Activated naive CD4-positive, alpha-beta T cell treated with anti-CD3 and anti-CD28 coated beads, Interleukin-2, amount 10 ng/mL, durations not matched to agents 7 days and 5 days (primary cell): ENCODE data around the gene ACSS2.

Source experiments
- CTCF ChIA-PET: fragments of 350-600 bp; sonication (Branson Sonifier 250); formaldehyde crosslinking; loops from one replicate; lab custom pipeline; 2021; ENCODE audit warnings: antibody characterized with exemption; lab: Charles Lee
- DNase-seq: peaks from one replicate; pipeline ENCODE4 v3.0.0-alpha.2; 2020
- H3K27ac Mint-ChIP-seq: one replicate; pipeline ENCODE4 v1.8.0; 2021; ENCODE audit warnings: mild to moderate bottlenecking, moderate library complexity, mixed read lengths
- H3K27me3 Mint-ChIP-seq: one replicate; pipeline ENCODE4 v1.8.0; 2021; ENCODE audit warnings: mild to moderate bottlenecking, mixed read lengths
- H3K36me3 Mint-ChIP-seq: one replicate; pipeline ENCODE4 v1.8.0; 2021; ENCODE audit warnings: mixed read lengths
- H3K4me1 Mint-ChIP-seq: one replicate; pipeline ENCODE4 v1.8.0; 2021; ENCODE audit warnings: mixed read lengths
- H3K4me3 Mint-ChIP-seq: one replicate; pipeline ENCODE4 v1.8.0; 2021; ENCODE audit warnings: mild to moderate bottlenecking, moderate library complexity, mixed read lengths
- H3K9me3 Mint-ChIP-seq: one replicate; pipeline ENCODE4 v1.8.0; 2021; ENCODE audit warnings: mixed read lengths

The ACSS2 gene

GRCh38 chr20:34971561-34972235 lies 95.3 kb downstream of the ACSS2 start:
- Mint-ChIP-seq H3K9me3 (no peaks in the 10 kb centered on the region), H3K4me1 (no peaks in the 10 kb centered on the region), H3K27ac (no peak overlapping the region), H3K27me3 (peaks cover 24% of the 10 kb centered on the region), H3K36me3 (no peaks in the 10 kb centered on the region), H3K4me3 (no peak overlapping the region)
- CTCF ChIA-PET, result interaction anchor here (0.7 to 1.4 kb wide), 3 partner anchors 97 to 473 kb away, joined by 3 to 6 read pairs (median 3); no protein-coding TSS in a partner anchor
- no peak for DNase-seq

- Mint-ChIP-seq H3K4me1 (no peaks in the 10 kb centered on the region), H3K4me3 (no peak overlapping the region), H3K27ac (no peak overlapping the region), H3K27me3 (peaks cover 29% of the 10 kb centered on the region), H3K36me3 (no peaks in the 10 kb centered on the region), H3K9me3 (no peaks in the 10 kb centered on the region)
- no peak for DNase-seq
- CTCF ChIA-PET, result interaction anchor here (1.8 kb wide), 1 partner anchor 100 kb away, joined by 5 read pairs; no protein-coding TSS in a partner anchor
Observed at GRCh38 chr20:34974246-34974645, 97.8 kb downstream of the ACSS2 start.

- Mint-ChIP-seq H3K36me3 (no peaks in the 10 kb centered on the region), H3K27me3 (peaks cover 29% of the 10 kb centered on the region), H3K27ac (no peak overlapping the region), H3K9me3 (no peaks in the 10 kb centered on the region), H3K4me3 (no peak overlapping the region), H3K4me1 (no peaks in the 10 kb centered on the region)
- CTCF ChIA-PET, result no interaction called here
- no peak for DNase-seq
Observed at GRCh38 chr20:34976286-34976685, 99.9 kb downstream of the ACSS2 start.
